LNCaP clone FGC (cell line): ENCODE data around the gene ECE1.
"Not testable (repeated sequence)": the region's sequence is repeated elsewhere in the genome, so short reads cannot be mapped to it uniquely, and the experiment has no call there.

Source experiments
- DNase-seq: peaks from one replicate; pipeline ENCODE4 v3.0.0-alpha.2; 2011; ENCODE audit warnings: low read depth
- H3K4me3 ChIP-seq: 2 replicates; pipeline ENCODE4 v1.5.1; 2011; ENCODE audit warnings: mild to moderate bottlenecking, low read depth, low read length, control low read depth
- TF ChIP-seq, protein P1 (sequence below): IDR thresholded peaks from 2 replicates; pipeline ENCODE4 v1.5.1; 2012; ENCODE audit warnings: mild to moderate bottlenecking; ENCODE audit not compliant: control insufficient read depth, insufficient read depth; ENCODE audit errors: extremely low read depth

Gene ECE1

GRCh38 chr1:21175670-21176581 is 114.3 kb downstream of the ECE1 start:
- DNase-seq, result no peak
- peak overlapping the region; percentile 73 for H3K4me3 ChIP-seq
- TF ChIP-seq, protein P1, sequence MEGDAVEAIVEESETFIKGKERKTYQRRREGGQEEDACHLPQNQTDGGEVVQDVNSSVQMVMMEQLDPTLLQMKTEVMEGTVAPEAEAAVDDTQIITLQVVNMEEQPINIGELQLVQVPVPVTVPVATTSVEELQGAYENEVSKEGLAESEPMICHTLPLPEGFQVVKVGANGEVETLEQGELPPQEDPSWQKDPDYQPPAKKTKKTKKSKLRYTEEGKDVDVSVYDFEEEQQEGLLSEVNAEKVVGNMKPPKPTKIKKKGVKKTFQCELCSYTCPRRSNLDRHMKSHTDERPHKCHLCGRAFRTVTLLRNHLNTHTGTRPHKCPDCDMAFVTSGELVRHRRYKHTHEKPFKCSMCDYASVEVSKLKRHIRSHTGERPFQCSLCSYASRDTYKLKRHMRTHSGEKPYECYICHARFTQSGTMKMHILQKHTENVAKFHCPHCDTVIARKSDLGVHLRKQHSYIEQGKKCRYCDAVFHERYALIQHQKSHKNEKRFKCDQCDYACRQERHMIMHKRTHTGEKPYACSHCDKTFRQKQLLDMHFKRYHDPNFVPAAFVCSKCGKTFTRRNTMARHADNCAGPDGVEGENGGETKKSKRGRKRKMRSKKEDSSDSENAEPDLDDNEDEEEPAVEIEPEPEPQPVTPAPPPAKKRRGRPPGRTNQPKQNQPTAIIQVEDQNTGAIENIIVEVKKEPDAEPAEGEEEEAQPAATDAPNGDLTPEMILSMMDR, result no peak

GRCh38 chr1:21175324-21175669 is 115.0 kb downstream of the ECE1 start:
- TF ChIP-seq, protein P1, result no peak
- H3K4me3 ChIP-seq, result peak overlapping the region; percentile 73
- DNase-seq, result no peak

GRCh38 chr1:21174654-21175323 is 115.5 kb downstream of the ECE1 start:
- TF ChIP-seq, protein P1, result no peak
- DNase-seq, result no peak
- peak overlapping the region; percentile 73 for H3K4me3 ChIP-seq

GRCh38 chr1:21174230-21174629 is 116.0 kb downstream of the ECE1 start:
- H3K4me3 ChIP-seq, result peak overlapping the region; percentile 73
- TF ChIP-seq, protein P1, result no peak

GRCh38 chr1:21173096-21173495 is 117.2 kb downstream of the ECE1 start:
- not testable (repeated sequence) for DNase-seq

More at GRCh38 chr1:21174230-21174629, 116.0 kb downstream of the ECE1 start:
- no peak for DNase-seq

DNA sequence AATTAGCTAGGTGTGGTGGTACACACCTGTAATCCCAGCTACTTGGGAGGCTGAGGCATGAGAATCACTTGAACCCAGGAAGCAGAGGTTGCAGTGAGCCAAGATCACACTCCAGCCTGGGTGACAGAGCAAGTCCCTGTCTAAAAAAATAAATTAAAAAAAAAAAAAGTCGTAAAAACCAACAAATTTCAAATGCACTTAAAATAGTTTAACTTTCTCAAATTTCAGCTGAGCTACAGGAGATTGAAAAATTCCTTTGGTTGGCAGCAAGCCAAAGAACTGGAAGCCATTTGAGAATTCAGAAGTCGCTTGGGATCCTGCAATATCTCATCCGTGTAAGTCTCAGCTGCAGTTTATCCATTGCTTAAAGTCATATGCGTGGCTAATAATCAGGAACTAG is 119.4 kb downstream of the ECE1 start:
- H3K4me3 ChIP-seq, DNase-seq: not testable (repeated sequence)

More at GRCh38 chr1:21173096-21173495, 117.2 kb downstream of the ECE1 start:
- not testable (repeated sequence) for H3K4me3 ChIP-seq

GRCh38 chr1:21168444-21168843 is 121.8 kb downstream of the ECE1 start:
- H3K4me3 ChIP-seq, result no peak overlapping the region
- TF ChIP-seq, protein P1, result no peak
- DNase-seq, result no peak
